HEK293T (cell line): ENCODE results near the gene FAM181B.

Experiments used
- CTCF ChIA-PET: fragments of 350-600 bp; formaldehyde crosslinking; extraction: SDS; loops from one replicate; lab custom pipeline; 2021; ENCODE audit warnings: antibody characterized with exemption, inconsistent platforms; lab: Yijun Ruan, JAX
- POLR2A ChIA-PET: fragments of 350-600 bp; formaldehyde crosslinking; extraction: SDS; loops from one replicate; lab custom pipeline; 2020; ENCODE audit warnings: antibody characterized with exemption, inconsistent platforms; lab: Yijun Ruan, JAX
- DNase-seq: peaks from one replicate; pipeline ENCODE4 v3.0.0; 2012; ENCODE audit warnings: mixed read lengths; ENCODE audit errors: extremely low spot score
- ARNT ChIP-seq: fragments of 450-650 bp; IDR thresholded peaks from 2 replicates; pipeline ENCODE4 v1.6.1; 2017; ENCODE audit warnings: mild to moderate bottlenecking
- BHLHE40 ChIP-seq: fragments of 450-650 bp; IDR thresholded peaks from 2 replicates; pipeline ENCODE4 v1.6.1; 2016; ENCODE audit warnings: mild to moderate bottlenecking, moderate library complexity, borderline replicate concordance
- CTBP1 ChIP-seq: fragments of 450-650 bp; IDR thresholded peaks from 2 replicates; pipeline ENCODE4 v1.6.1; 2016; ENCODE audit warnings: borderline replicate concordance
- ELF4 ChIP-seq: fragments of 450-650 bp; IDR thresholded peaks from 2 replicates; pipeline ENCODE4 v1.6.1; 2017; ENCODE audit warnings: antibody characterized with exemption
- FOXA1 ChIP-seq: fragments of 450-650 bp; IDR thresholded peaks from 2 replicates; pipeline ENCODE4 v1.6.1; 2016; ENCODE audit warnings: mild to moderate bottlenecking
- FOXK2 ChIP-seq: fragments of 450-650 bp; IDR thresholded peaks from 2 replicates; pipeline ENCODE4 v1.6.1; 2016; ENCODE audit warnings: mild to moderate bottlenecking
- FOXM1 ChIP-seq: fragments of 450-650 bp; IDR thresholded peaks from 2 replicates; pipeline ENCODE4 v1.6.1; 2017; ENCODE audit warnings: mild to moderate bottlenecking, borderline replicate concordance
- HDGF ChIP-seq: fragments of 450-650 bp; IDR thresholded peaks from 2 replicates; pipeline ENCODE4 v1.6.1; 2017; ENCODE audit warnings: antibody characterized with exemption, borderline replicate concordance
- L3MBTL2 ChIP-seq: fragments of 450-650 bp; conservative IDR thresholded peaks from 2 replicates; pipeline ENCODE4 v1.6.1; 2016; ENCODE audit warnings: mild to moderate bottlenecking
- LEF1 ChIP-seq: fragments of 450-650 bp; IDR thresholded peaks from 2 replicates; pipeline ENCODE4 v1.6.1; 2017; ENCODE audit warnings: mild to moderate bottlenecking, borderline replicate concordance
- NFRKB ChIP-seq: fragments of 450-650 bp; IDR thresholded peaks from 2 replicates; pipeline ENCODE4 v1.6.1; 2016; ENCODE audit warnings: mild to moderate bottlenecking, moderate library complexity
- PKNOX1 ChIP-seq: fragments of 450-650 bp; IDR thresholded peaks from 2 replicates; pipeline ENCODE4 v1.6.1; 2016
- SP1 ChIP-seq: fragments of 450-650 bp; IDR thresholded peaks from 2 replicates; pipeline ENCODE4 v1.6.1; 2017
- SUZ12 ChIP-seq: fragments of 450-650 bp; IDR thresholded peaks from 2 replicates; pipeline ENCODE4 v1.6.1; 2016; ENCODE audit warnings: mild to moderate bottlenecking
- TARDBP ChIP-seq: fragments of 450-650 bp; IDR thresholded peaks from 2 replicates; pipeline ENCODE4 v1.6.1; 2016
- ZNF384 ChIP-seq: fragments of 450-650 bp; IDR thresholded peaks from 2 replicates; pipeline ENCODE4 v1.6.1; 2016

The FAM181B gene, protein sequence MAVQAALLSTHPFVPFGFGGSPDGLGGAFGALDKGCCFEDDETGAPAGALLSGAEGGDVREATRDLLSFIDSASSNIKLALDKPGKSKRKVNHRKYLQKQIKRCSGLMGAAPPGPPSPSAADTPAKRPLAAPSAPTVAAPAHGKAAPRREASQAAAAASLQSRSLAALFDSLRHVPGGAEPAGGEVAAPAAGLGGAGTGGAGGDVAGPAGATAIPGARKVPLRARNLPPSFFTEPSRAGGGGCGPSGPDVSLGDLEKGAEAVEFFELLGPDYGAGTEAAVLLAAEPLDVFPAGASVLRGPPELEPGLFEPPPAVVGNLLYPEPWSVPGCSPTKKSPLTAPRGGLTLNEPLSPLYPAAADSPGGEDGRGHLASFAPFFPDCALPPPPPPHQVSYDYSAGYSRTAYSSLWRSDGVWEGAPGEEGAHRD

GRCh38 chr11:82733444-82734119, at the start of gene FAM181B:
Gene FAM181B (minus strand): TSS chr11:82733864. CDS start chr11:82733729, 135 bp downstream.
- peak; percentile 70 for DNase-seq
- no peak for TF ChIP-seq BHLHE40
- TF ChIP-seq HDGF: no peak
- TF ChIP-seq FOXA1: no peak
- TF ChIP-seq SUZ12: no peak
- no peak for TF ChIP-seq LEF1
- TF ChIP-seq ARNT: no peak
- no peak for TF ChIP-seq FOXK2
- TF ChIP-seq ZNF384: no peak
- ChIA-PET CTCF (interaction anchor here (0.8 to 0.9 kb wide), 2 partner anchors 24 to 42 kb away, joined by 3 to 4 read pairs; no protein-coding TSS in a partner anchor), POLR2A (interaction anchor here (0.7 to 1.2 kb wide), 4 partner anchors 11 to 552 kb away, joined by 3 to 7 read pairs (median 3); partner anchors contain the start of genes DDIAS and PRCP)

DNA sequence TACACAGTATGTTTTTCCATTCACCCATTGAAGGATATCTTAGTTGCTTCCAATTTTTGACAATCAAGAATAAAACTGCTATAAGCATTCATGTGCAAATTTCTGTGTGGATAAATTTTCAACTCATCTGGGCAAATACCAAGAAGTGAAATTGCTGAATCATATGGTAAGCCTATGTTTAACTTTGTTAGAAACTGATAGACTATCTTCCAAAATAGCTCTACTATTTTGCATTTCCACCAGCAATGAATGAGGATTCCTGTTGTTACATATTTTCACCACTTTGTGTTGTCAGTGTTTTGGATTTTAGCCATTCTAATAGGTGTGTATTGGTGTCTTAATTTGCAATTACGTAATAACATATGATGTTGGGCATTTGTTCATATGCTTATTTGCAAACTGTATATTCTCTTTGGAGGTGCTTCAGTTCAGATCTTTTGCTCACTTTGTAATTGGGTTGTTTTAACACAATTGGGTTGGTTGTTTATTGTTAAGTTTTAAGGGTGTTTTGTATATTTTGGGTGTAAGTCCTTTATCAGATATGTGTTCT, 49.2 kb upstream of the FAM181B start:
- ChIA-PET CTCF (no interaction called here), POLR2A (no interaction called here)
- DNase-seq: no peak
- TF ChIP-seq NFRKB (no peak), ZNF384 (no peak), TARDBP (no peak), BHLHE40 (no peak), FOXM1 (no peak), PKNOX1 (no peak), HDGF (no peak), L3MBTL2 (no peak), SP1 (no peak), ARNT (no peak), SUZ12 (no peak), ELF4 (no peak), FOXA1 (no peak), LEF1 (no peak), FOXK2 (no peak), CTBP1 (no peak)

DNA sequence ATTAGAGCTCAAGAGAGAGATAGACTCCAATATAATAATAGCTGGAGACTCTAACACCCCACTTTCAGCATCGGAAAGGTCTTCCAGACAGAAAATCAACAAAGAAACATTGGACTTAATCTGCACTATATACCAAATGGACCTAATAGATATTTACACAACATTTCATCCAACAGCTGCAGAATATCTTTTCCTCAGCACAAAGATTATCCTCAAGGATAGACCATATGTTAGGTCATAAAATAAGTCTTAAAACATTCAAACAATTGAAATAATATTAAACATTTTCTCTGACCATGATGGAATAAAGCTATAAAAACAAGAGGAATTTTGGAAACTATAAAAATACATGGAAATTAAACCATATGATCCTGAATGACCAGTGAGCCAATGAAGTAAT, 45.1 kb upstream of the FAM181B start:
- no peak for DNase-seq
- POLR2A ChIA-PET: no interaction called here
- TF ChIP-seq HDGF (no peak), ELF4 (no peak), SP1 (no peak), FOXK2 (no peak), LEF1 (no peak), FOXM1 (no peak), TARDBP (no peak), PKNOX1 (no peak)
- CTCF ChIA-PET: no interaction called here

DNA sequence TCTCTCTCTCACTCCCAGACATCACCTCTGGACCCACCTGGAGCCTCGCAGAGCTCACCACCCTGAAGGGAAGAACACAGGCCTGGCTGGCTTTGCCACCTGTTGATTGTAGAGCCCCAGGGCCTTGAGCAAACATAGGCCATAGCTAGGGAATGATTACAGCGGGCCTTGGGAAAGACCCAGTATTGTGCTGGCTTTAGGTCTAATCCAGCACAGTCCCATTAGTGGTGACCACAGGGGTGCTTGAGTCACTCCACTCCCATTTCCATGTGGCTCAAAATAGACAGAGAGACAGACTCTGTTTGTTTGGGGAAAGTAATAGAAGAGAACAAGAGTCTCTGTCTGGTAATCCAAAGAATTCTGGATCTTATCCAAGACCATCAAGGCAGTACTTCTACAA, 42.7 kb upstream of the FAM181B start:
- TF ChIP-seq ZNF384 (no peak), ARNT (no peak), SP1 (no peak), ELF4 (no peak), FOXK2 (no peak), PKNOX1 (no peak), SUZ12 (no peak), HDGF (no peak), L3MBTL2 (no peak), FOXA1 (no peak), LEF1 (no peak), NFRKB (no peak), TARDBP (no peak), BHLHE40 (no peak), CTBP1 (no peak), FOXM1 (no peak)
- ChIA-PET CTCF (interaction anchor here (0.6 to 1.6 kb wide), 10 partner anchors 12 to 91 kb away, joined by 3 to 10 read pairs (median 4); partner anchors contain the start of gene FAM181B), POLR2A (no interaction called here)
- DNase-seq: no peak

DNA sequence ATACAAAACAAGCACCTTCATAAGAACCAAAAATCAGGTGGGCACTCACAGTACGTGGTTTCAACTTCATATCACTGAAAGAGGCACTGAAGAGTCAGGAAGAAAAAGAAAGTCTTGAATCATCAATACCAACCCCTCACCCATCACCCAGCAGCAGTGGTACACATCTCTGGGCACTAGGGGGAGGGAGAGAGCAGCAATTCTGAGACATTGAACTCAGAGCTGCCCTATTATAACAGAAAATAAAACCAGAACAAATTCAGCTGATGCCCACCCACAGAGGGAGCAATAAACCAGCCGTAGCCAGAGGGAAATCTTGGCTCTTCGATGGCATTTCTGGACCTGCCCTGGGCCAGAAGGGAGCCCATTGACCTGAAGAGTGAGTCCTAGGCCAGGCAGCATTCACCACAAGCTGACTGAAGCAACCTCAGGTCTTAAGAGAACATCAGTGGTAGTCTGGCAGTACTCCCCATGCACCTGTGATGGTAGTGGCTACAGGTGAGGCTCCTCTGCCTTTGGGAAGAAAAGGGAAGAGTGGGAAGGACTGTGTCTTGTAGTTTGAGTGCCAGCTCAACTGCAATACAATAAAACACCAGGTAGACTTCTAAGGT, 42.2 kb upstream of the FAM181B start:
- peak; percentile 63 for DNase-seq
- TF ChIP-seq FOXK2: no peak
- TF ChIP-seq BHLHE40: no peak
- no peak for TF ChIP-seq HDGF
- TF ChIP-seq SP1: no peak
- no peak for TF ChIP-seq SUZ12
- TF ChIP-seq FOXA1: no peak
- no peak for TF ChIP-seq NFRKB
- no peak for TF ChIP-seq PKNOX1
- TF ChIP-seq TARDBP: no peak
- ChIA-PET POLR2A (no interaction called here), CTCF (interaction anchor here (0.6 to 1.6 kb wide), 10 partner anchors 13 to 92 kb away, joined by 3 to 10 read pairs (median 4); partner anchors contain the start of gene FAM181B)
